SK-N-SH treated with all-trans-retinoic acid at 6 μM for 48 hours (cell line): ENCODE data around the gene CPNE5.

ENCODE experiments used
- ATAC-seq: fragments of 200-7000 bp; cut with Tn5 transposase; 3 replicates; pipeline ENCODE4 v1.9.1; 2020; ENCODE audit warnings: mild to moderate bottlenecking, moderate library complexity
- CSDC2 ChIP-seq: fragments of 250-450 bp; sonication (Bioruptor Pico); IDR thresholded peaks from 2 replicates; pipeline ENCODE4 v1.5.0; 2020; ENCODE audit warnings: mild to moderate bottlenecking, moderate library complexity
- ESRRG ChIP-seq: fragments of 250-450 bp; sonication (Bioruptor Pico); IDR thresholded peaks from 2 replicates; pipeline ENCODE4 v1.6.1; 2021; ENCODE audit warnings: mild to moderate bottlenecking
- OSR1 ChIP-seq: fragments of 250-450 bp; sonication (Bioruptor Pico); IDR thresholded peaks from 2 replicates; pipeline ENCODE4 v1.8.0; 2022; ENCODE audit warnings: moderate library complexity, mild to moderate bottlenecking, inconsistent platforms
- PPARA ChIP-seq: fragments of 250-450 bp; sonication (Bioruptor Pico); IDR thresholded peaks from 2 replicates; pipeline ENCODE4 v1.5.0; 2020; ENCODE audit warnings: mild to moderate bottlenecking, borderline replicate concordance
- RARB ChIP-seq: fragments of 250-450 bp; sonication (Bioruptor Pico); IDR thresholded peaks from 2 replicates; pipeline ENCODE4 v1.8.0; 2021; ENCODE audit warnings: mild to moderate bottlenecking, moderate library complexity
- SNAI2 ChIP-seq: fragments of 250-450 bp; sonication (Bioruptor Pico); IDR thresholded peaks from 2 replicates; pipeline ENCODE4 v1.5.0; 2020; ENCODE audit warnings: mild to moderate bottlenecking, moderate library complexity
- TCF4 ChIP-seq: fragments of 250-450 bp; sonication (Bioruptor Pico); IDR thresholded peaks from 2 replicates; pipeline ENCODE4 v1.8.0; 2021; ENCODE audit warnings: mild to moderate bottlenecking, moderate library complexity, borderline replicate concordance
- TOX ChIP-seq: fragments of 250-450 bp; sonication (Bioruptor Pico); IDR thresholded peaks from 2 replicates; pipeline ENCODE4 v1.8.0; 2021; ENCODE audit warnings: mild to moderate bottlenecking, moderate library complexity, borderline replicate concordance
- ZC3H10 ChIP-seq: fragments of 250-450 bp; sonication (Bioruptor Pico); IDR thresholded peaks from 2 replicates; pipeline ENCODE4 v1.5.1; 2021; ENCODE audit warnings: mild to moderate bottlenecking, moderate library complexity
- ZFP3 ChIP-seq: fragments of 250-450 bp; sonication (Bioruptor Pico); IDR thresholded peaks from 2 replicates; pipeline ENCODE4 v1.5.0; 2020; ENCODE audit warnings: mild to moderate bottlenecking, moderate library complexity
- ZFP30 ChIP-seq: fragments of 450-650 bp; formaldehyde crosslinking; IDR thresholded peaks from 2 replicates; pipeline ENCODE4 v1.5.0; 2022; ENCODE audit warnings: mild to moderate bottlenecking, moderate library complexity
- ZNF565 ChIP-seq: fragments of 450-650 bp; formaldehyde crosslinking; conservative IDR thresholded peaks from 2 replicates; pipeline ENCODE4 v1.5.0; 2020; ENCODE audit warnings: low read depth, mild to moderate bottlenecking, moderate library complexity
- ZNF70 ChIP-seq: fragments of 450-650 bp; formaldehyde crosslinking; IDR thresholded peaks from 2 replicates; pipeline ENCODE4 v1.5.0; 2020; ENCODE audit warnings: mild to moderate bottlenecking, moderate library complexity
- ZNF8 ChIP-seq: fragments of 450-650 bp; formaldehyde crosslinking; IDR thresholded peaks from 2 replicates; pipeline ENCODE4 v1.5.0; 2020; ENCODE audit warnings: mild to moderate bottlenecking, moderate library complexity
- TF ChIP-seq, protein P1 (sequence below): fragments of 250-450 bp; sonication (Bioruptor Pico); IDR thresholded peaks from 2 replicates; pipeline ENCODE4 v1.8.0; 2020; ENCODE audit warnings: mild to moderate bottlenecking, moderate library complexity, borderline replicate concordance
- TF ChIP-seq, protein P2 (sequence below): fragments of 250-450 bp; sonication (Bioruptor Pico); IDR thresholded peaks from 2 replicates; pipeline ENCODE4 v1.8.0; 2021; ENCODE audit warnings: low read depth, mild to moderate bottlenecking, moderate library complexity, borderline replicate concordance
- TF ChIP-seq, protein P3 (sequence below): fragments of 250-450 bp; sonication (Bioruptor Pico); IDR thresholded peaks from 2 replicates; pipeline ENCODE4 v1.5.1; 2020; ENCODE audit warnings: low read depth, mild to moderate bottlenecking, moderate library complexity

Gene CPNE5

DNA sequence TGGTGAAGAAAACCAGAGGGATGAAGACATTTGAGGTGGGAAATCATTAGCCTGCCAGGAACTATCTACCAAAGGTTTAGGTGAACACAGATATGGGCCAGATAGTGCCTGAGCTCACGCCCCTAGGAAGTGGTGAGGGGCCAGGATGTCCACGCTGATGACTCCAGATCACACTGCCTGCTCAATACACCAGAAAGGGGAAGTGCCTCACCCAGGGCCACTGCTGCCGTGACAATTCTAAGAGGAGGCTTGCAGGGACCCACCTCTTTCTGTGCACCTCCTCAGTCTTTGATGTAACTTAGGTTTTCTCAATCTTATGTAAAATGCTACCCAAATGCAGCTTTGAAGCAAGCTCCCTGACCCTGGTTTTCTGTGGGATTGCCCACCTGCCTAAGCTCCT is 147.0 kb downstream of the CPNE5 start:
- no peak for ATAC-seq

DNA sequence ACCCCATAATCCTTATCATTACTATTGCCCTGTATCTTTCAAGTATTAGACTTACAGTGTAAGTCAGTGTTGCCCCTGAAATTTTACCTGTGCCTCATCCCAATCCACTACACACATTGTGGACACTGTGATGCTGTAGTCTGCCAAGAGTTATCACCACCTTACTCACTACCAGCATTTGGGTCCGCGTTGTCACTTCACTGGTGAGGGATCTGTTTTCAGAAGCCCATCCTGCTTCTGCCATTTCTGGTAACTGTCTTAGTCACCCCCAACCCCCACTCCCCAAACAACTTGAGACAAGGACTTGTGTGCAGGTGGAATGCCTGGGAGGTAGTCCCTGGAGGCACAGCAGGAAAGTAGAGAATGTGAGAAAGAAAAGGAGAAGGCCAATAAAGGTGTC is 147.6 kb downstream of the CPNE5 start:
- TF ChIP-seq ZFP30: no peak
- TF ChIP-seq TCF4 (CRISPR knock-in tag): no peak
- no peak for TF ChIP-seq ZC3H10
- TF ChIP-seq TOX: no peak
- TF ChIP-seq ZNF565 (CRISPR knock-in tag): no peak
- no peak for TF ChIP-seq ZNF8 (CRISPR knock-in tag)
- no peak for TF ChIP-seq OSR1 (CRISPR knock-in tag)
- TF ChIP-seq, protein P1, sequence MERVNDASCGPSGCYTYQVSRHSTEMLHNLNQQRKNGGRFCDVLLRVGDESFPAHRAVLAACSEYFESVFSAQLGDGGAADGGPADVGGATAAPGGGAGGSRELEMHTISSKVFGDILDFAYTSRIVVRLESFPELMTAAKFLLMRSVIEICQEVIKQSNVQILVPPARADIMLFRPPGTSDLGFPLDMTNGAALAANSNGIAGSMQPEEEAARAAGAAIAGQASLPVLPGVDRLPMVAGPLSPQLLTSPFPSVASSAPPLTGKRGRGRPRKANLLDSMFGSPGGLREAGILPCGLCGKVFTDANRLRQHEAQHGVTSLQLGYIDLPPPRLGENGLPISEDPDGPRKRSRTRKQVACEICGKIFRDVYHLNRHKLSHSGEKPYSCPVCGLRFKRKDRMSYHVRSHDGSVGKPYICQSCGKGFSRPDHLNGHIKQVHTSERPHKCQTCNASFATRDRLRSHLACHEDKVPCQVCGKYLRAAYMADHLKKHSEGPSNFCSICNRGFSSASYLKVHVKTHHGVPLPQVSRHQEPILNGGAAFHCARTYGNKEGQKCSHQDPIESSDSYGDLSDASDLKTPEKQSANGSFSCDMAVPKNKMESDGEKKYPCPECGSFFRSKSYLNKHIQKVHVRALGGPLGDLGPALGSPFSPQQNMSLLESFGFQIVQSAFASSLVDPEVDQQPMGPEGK (CRISPR knock-in tag): no peak
- TF ChIP-seq ESRRG: no peak
- no peak for ATAC-seq

More for the DNA sequence above, 147.0 kb downstream of the CPNE5 start:
- TF ChIP-seq ZNF565 (CRISPR knock-in tag): no peak
- TF ChIP-seq ZFP30: no peak
- TF ChIP-seq ZNF70 (CRISPR knock-in tag): no peak
- TF ChIP-seq, protein P2, sequence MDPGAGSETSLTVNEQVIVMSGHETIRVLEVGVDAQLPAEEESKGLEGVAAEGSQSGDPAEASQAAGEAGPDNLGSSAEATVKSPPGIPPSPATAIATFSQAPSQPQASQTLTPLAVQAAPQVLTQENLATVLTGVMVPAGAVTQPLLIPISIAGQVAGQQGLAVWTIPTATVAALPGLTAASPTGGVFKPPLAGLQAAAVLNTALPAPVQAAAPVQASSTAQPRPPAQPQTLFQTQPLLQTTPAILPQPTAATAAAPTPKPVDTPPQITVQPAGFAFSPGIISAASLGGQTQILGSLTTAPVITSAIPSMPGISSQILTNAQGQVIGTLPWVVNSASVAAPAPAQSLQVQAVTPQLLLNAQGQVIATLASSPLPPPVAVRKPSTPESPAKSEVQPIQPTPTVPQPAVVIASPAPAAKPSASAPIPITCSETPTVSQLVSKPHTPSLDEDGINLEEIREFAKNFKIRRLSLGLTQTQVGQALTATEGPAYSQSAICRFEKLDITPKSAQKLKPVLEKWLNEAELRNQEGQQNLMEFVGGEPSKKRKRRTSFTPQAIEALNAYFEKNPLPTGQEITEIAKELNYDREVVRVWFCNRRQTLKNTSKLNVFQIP (CRISPR knock-in tag): no peak
- TF ChIP-seq, protein P3, sequence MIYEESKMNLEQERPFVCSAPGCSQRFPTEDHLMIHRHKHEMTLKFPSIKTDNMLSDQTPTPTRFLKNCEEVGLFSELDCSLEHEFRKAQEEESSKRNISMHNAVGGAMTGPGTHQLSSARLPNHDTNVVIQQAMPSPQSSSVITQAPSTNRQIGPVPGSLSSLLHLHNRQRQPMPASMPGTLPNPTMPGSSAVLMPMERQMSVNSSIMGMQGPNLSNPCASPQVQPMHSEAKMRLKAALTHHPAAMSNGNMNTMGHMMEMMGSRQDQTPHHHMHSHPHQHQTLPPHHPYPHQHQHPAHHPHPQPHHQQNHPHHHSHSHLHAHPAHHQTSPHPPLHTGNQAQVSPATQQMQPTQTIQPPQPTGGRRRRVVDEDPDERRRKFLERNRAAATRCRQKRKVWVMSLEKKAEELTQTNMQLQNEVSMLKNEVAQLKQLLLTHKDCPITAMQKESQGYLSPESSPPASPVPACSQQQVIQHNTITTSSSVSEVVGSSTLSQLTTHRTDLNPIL (CRISPR knock-in tag): no peak
- no peak for TF ChIP-seq RARB (CRISPR knock-in tag)
- no peak for TF ChIP-seq ZC3H10
- TF ChIP-seq ZNF8 (CRISPR knock-in tag): no peak
- TF ChIP-seq SNAI2 (CRISPR knock-in tag): no peak
- no peak for TF ChIP-seq ZFP3 (CRISPR knock-in tag)
- TF ChIP-seq, all 23 proteins: peak for 0

DNA sequence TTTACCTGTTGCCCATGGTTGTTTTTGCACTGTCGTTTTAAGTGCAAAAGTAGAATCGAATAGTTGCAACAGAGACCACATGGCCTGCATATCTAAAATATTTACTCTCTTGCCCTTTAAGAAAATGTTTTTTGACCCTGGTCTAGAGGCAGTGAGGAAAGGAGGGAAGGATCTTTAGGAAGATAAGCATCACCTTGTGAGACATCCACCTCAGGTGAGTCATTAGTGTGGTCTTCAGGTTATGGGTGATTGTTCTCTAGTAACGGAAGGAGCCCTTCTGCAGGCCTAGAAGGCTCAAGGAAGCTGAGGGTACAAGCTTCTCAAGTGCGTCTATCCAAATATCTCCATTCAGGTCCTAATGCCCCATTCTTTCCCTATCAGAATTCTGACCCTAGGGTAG is 148.2 kb downstream of the CPNE5 start:
- TF ChIP-seq ZNF8 (CRISPR knock-in tag): no peak
- no peak for TF ChIP-seq CSDC2 (CRISPR knock-in tag)
- no peak for TF ChIP-seq PPARA (CRISPR knock-in tag)
- no peak for TF ChIP-seq ZNF565 (CRISPR knock-in tag)
- TF ChIP-seq ESRRG: no peak
- no peak for TF ChIP-seq ZFP30
- ATAC-seq: no peak
